Peyer's patch (tissue), 4 donors: ENCODE results near the gene WWOX. TPM values are rescaled to one million over a fixed set of nuclear protein-coding genes. Genes with fewer than 3 reads are reported as not detected.
A peak's percentile ranks its signal among the peaks of the same experiment; 100 is the strongest.

Experiments used
- DNase-seq, 3 donors: peaks; one replicate each; pipeline ENCODE4 v3.0.0-alpha.2; 2017 to 2019
- H3K27ac ChIP-seq, 4 donors: fragments of 200-600 bp; sonication (generic); one replicate each; pipeline ENCODE4 v1.5.1; 2016 to 2019
- H3K27me3 ChIP-seq, 2 donors: fragments of 200-600 bp; sonication (generic); one replicate each; pipeline ENCODE4 v1.5.1; 2019
- H3K36me3 ChIP-seq, 3 donors: fragments of 200-600 bp; sonication (generic); one replicate each; pipeline ENCODE4 v1.5.1; 2016 to 2019
- H3K4me1 ChIP-seq, 4 donors: fragments of 200-600 bp; sonication (generic); one replicate each; pipeline ENCODE4 v1.5.1; 2016 to 2019
- H3K4me3 ChIP-seq, 4 donors: fragments of 200-600 bp; sonication (generic); 1 replicate in 3 of 4; 2 replicates in 1 of 4; pipeline ENCODE4 v1.5.1; 2016 to 2019; ENCODE audit warnings: mild to moderate bottlenecking in 1 of 4
- H3K9me3 ChIP-seq, 4 donors: fragments of 200-600 bp; sonication (generic); one replicate each; pipeline ENCODE4 v1.5.1; 2016 to 2019; ENCODE audit warnings: mild to moderate bottlenecking in 1 of 4
- POLR2A ChIP-seq, 2 donors: fragments of 450-650 bp; IDR thresholded peaks; one replicate each; pipeline ENCODE4 v1.5.1; 2017; ENCODE audit warnings: antibody characterized with exemption in 2 of 2, mild to moderate bottlenecking in 2 of 2, moderate library complexity in 2 of 2
- total RNA-seq, 4 donors: library from RNA; depleted of rRNA; stranded (reverse); fragments of >200 nt; gene quantifications; one replicate each; pipeline ENCODE4 v1.1.0, GENCODE V29; 2016
- TF ChIP-seq, protein P1 (sequence below), 6 experiments: fragments of 450-650 bp in 4 of 6; fragments of 200-600 bp in 2 of 6; sonication (generic) in 1 of 6; IDR thresholded peaks; one replicate each; pipeline ENCODE4 v1.5.1; 2017 to 2019; ENCODE audit warnings: antibody characterized with exemption in 6 of 6, mild to moderate bottlenecking in 3 of 6, moderate library complexity in 1 of 6

WWOX gene
- total RNA-seq, 4 donors from 2014 or later, result 17.3 to 197 (median 57.5) TPM

DNA sequence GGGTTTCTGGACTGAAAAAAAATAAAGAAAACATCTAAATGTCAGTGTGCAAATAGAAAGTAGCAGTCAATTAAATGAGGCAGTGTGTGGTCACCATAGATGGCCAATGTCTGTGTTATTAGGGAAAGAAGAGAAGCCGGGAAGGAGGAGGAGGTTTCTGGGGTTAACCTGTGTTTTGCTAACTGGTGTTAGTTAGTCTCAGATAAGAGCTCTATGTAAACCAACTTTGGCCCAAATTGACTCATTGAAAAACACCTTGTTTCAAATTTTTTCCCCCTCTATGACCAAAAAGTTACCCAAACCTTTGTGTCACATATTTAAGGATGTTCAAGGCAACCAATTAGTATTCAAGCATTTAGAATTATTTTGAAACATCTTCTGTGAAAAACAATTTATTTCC is 970.2 kb downstream of the WWOX start:
- Histone ChIP-seq H3K4me1 (no peaks in the 10 kb centered on the region), H3K36me3 (no peaks in the 10 kb centered on the region), H3K9me3 (no peaks in the 10 kb centered on the region), H3K4me3 (no peak overlapping the region), H3K27ac (peak overlapping the region in 2 of 4 donors; percentile 12 to 61), H3K27me3 (no peaks in the 10 kb centered on the region)
- DNase-seq, result no peak
- TF ChIP-seq, protein P1, sequence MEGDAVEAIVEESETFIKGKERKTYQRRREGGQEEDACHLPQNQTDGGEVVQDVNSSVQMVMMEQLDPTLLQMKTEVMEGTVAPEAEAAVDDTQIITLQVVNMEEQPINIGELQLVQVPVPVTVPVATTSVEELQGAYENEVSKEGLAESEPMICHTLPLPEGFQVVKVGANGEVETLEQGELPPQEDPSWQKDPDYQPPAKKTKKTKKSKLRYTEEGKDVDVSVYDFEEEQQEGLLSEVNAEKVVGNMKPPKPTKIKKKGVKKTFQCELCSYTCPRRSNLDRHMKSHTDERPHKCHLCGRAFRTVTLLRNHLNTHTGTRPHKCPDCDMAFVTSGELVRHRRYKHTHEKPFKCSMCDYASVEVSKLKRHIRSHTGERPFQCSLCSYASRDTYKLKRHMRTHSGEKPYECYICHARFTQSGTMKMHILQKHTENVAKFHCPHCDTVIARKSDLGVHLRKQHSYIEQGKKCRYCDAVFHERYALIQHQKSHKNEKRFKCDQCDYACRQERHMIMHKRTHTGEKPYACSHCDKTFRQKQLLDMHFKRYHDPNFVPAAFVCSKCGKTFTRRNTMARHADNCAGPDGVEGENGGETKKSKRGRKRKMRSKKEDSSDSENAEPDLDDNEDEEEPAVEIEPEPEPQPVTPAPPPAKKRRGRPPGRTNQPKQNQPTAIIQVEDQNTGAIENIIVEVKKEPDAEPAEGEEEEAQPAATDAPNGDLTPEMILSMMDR (IDR thresholded peaks at IDR 0.05), result no peak
- no peak for TF ChIP-seq POLR2A (IDR thresholded peaks at IDR 0.05)

DNA sequence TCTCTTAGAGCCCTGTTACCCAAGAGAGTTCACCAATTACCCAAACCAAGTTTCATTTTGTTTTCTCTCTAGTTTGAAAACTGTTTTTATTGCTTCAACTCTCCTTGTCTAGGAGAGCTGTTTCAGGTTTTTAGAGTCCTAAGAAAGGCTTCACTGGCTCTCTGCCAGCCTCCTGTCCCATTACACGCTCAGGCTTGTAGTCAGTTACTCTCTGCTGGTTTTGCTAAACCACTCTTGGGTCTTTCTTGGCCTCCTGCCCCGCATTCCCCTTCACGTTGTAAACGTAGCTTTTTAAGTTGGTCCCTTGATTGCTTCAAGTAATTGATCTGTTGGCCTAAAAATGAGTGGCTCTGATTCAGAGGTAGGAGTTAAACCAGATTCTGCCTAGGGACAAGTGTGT is 972.0 kb downstream of the WWOX start:
- no peaks in the 10 kb centered on the region for H3K27me3 ChIP-seq
- H3K4me3 ChIP-seq, result no peak overlapping the region
- H3K27ac ChIP-seq, result no peak overlapping the region
- no peaks in the 10 kb centered on the region for H3K36me3 ChIP-seq
- TF ChIP-seq, protein P1 (IDR thresholded peaks at IDR 0.05), result no peak
- no peak for TF ChIP-seq POLR2A (IDR thresholded peaks at IDR 0.05)
- no peaks in the 10 kb centered on the region for H3K4me1 ChIP-seq
- DNase-seq, result no peak
- no peaks in the 10 kb centered on the region for H3K9me3 ChIP-seq

DNA sequence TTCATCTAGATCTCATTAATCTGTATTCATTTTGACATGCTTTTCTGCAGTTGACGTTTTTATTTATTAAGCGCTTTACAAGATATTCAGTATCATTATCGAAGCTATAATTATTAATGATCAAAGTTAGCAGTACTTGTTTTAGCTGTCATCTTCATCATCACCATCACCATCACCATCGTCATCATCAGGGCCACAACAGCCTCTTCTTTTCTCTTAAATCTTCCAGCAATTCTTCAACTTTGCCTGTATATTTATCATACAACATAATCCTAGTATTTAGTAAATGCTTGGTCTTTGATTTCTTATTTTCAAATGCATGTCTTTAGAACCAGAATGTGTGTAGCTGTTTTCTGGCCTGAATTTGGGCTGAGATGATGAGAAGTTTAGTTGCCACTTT is 973.1 kb downstream of the WWOX start:
- Histone ChIP-seq H3K36me3 (no peaks in the 10 kb centered on the region), H3K4me1 (no peaks in the 10 kb centered on the region), H3K4me3 (no peak overlapping the region), H3K9me3 (no peaks in the 10 kb centered on the region), H3K27ac (no peak overlapping the region), H3K27me3 (no peaks in the 10 kb centered on the region)
- TF ChIP-seq, protein P1 (IDR thresholded peaks at IDR 0.05), result no peak
- TF ChIP-seq POLR2A (IDR thresholded peaks at IDR 0.05), result no peak
- no peak for DNase-seq

DNA sequence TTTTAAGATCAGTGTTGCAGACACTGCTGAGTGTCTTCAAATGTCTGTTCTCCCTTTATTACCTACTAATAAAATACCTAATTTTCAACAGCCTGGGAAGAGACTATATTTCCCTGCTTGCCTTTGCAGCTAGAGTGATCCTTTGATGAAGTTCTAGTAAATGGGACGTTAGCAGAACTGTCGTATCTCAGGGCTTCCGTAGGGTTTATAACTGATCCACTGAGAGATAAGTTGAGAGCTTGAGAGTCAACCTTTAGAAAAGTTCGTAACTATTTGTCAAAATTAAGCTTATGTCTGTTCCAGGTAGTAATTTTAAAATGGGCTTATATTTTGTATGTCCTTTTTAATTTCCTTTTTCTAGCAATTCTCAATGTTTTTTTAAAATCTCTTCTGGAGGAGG is 974.1 kb downstream of the WWOX start:
- no peak for DNase-seq
- no peaks in the 10 kb centered on the region for H3K27me3 ChIP-seq
- H3K9me3 ChIP-seq, result no peaks in the 10 kb centered on the region

DNA sequence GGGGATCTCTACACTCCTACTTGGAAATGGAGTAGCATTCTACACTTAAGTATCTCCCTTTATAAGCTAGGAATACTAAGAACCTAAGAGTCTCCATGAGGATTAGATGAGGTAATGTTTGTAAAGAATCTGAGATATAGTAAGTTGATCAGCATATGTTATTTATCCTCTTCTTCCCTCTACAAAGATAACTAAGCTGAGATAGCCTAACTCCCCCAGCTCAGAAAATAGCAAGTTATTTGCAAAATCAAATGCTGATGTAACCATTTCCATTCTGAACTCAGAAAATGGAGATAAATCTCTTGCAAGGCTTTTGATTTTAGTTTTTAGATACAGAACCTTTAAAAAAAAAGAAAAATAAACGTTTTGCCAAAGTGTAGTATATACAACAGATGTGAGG is 975.1 kb downstream of the WWOX start:
- no peaks in the 10 kb centered on the region for H3K27me3 ChIP-seq
- DNase-seq, result no peak
- TF ChIP-seq, protein P1 (IDR thresholded peaks at IDR 0.05), result no peak
- TF ChIP-seq POLR2A (IDR thresholded peaks at IDR 0.05), result no peak
- H3K36me3 ChIP-seq, result no peaks in the 10 kb centered on the region
- no peaks in the 10 kb centered on the region for H3K9me3 ChIP-seq
- H3K4me3 ChIP-seq, result no peak overlapping the region
- no peaks in the 10 kb centered on the region for H3K4me1 ChIP-seq
- H3K27ac ChIP-seq, result no peak overlapping the region

More for the DNA sequence above, 974.1 kb downstream of the WWOX start:
- H3K4me3 ChIP-seq, result no peak overlapping the region
- no peaks in the 10 kb centered on the region for H3K4me1 ChIP-seq
- TF ChIP-seq, protein P1 (IDR thresholded peaks at IDR 0.05), result no peak
- no peak for TF ChIP-seq POLR2A (IDR thresholded peaks at IDR 0.05)
- no peaks in the 10 kb centered on the region for H3K36me3 ChIP-seq
- no peak overlapping the region for H3K27ac ChIP-seq

DNA sequence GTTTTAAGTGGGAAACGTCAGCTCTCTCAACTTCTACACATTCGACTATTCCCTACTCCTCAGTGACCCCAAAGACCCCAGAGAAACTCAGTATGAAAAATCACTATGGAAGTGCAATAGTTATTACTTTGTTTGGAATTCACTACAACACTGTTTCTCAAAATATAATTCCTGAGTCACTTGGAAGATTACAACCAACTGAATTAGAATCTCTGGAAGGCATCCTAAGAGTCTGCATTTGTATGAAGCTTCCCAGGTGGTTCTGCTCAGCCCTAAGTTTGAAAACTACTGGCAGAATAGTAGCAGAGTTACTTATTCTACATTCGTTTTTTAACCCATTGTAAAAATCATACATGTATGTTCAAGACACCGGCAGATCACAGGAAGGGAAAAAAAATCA is 975.5 kb downstream of the WWOX start:
- Histone ChIP-seq H3K27me3 (no peaks in the 10 kb centered on the region), H3K9me3 (no peaks in the 10 kb centered on the region), H3K27ac (no peak overlapping the region), H3K36me3 (no peaks in the 10 kb centered on the region), H3K4me1 (no peaks in the 10 kb centered on the region), H3K4me3 (no peak overlapping the region)
- TF ChIP-seq, protein P1 (IDR thresholded peaks at IDR 0.05), result no peak
- no peak for TF ChIP-seq POLR2A (IDR thresholded peaks at IDR 0.05)
- no peak for DNase-seq
